ENCODE results near the gene CTNND2.

CTNND2 gene

GRCh38 chr5:11560915-11561697 lies 343.1 kb downstream of the CTNND2 start:
- H3K4me2 ChIP-seq (ENCODE audit: low read length): no peak overlapping the region
- H2BK120ac ChIP-seq (ENCODE audit: insufficient read depth, low read length, poor library complexity): no peak overlapping the region
- no peak overlapping the region for H2AK5ac ChIP-seq (ENCODE audit: low read length)
- no peak overlapping the region for H3K18ac ChIP-seq (ENCODE audit: low read length)
- no peak overlapping the region for H4K91ac ChIP-seq (ENCODE audit: low read depth, low read length)
- H2BK5ac ChIP-seq (ENCODE audit: low read depth, low read length, poor library complexity): no peak overlapping the region
- H4K12ac ChIP-seq (ENCODE audit: low read depth, low read length): no peak overlapping the region
- H3K27ac ChIP-seq (ENCODE audit: low read depth, low read length): no peak overlapping the region
- no peak overlapping the region for H4K8ac ChIP-seq (ENCODE audit: low read depth, low read length)
- H3K79me1 ChIP-seq (ENCODE audit: low read length): no peaks in the 10 kb centered on the region
- no peak overlapping the region for H2AFZ ChIP-seq (ENCODE audit: insufficient read depth, low read length, poor library complexity)
- H3K9ac ChIP-seq (ENCODE audit: low read length): no peak overlapping the region
- H3K4me1 ChIP-seq (ENCODE audit: control insufficient read depth in 1 of 2, insufficient read depth in 2 of 2, low read length in 2 of 2): no peaks in the 10 kb centered on the region
- no peaks in the 10 kb centered on the region for H3K27me3 ChIP-seq (ENCODE audit: insufficient read depth, low read length)
- peak; percentile 23 to 58 for DNase-seq
- H3K4ac ChIP-seq (ENCODE audit: low read depth, low read length): no peak overlapping the region
- no peaks in the 10 kb centered on the region for H3K36me3 ChIP-seq (ENCODE audit: control insufficient read depth in 1 of 2, insufficient read depth in 2 of 2, low read length in 2 of 2)
- H3K23ac ChIP-seq (ENCODE audit: low read length): no peak overlapping the region
- H3K9me3 ChIP-seq (ENCODE audit: insufficient read depth, low read depth, low read length): peaks cover 2% of the 10 kb centered on the region
- no peak overlapping the region for H3K4me3 ChIP-seq (ENCODE audit: low read depth, low read length)
- no CpG with 5 or more reads among the region's 4 CpGs for WGBS (ENCODE audit: extremely low coverage, insufficient coverage, insufficient read length)
- H3K14ac ChIP-seq (ENCODE audit: low read length): no peak overlapping the region
- no peak overlapping the region for H2BK12ac ChIP-seq (ENCODE audit: low read length)
- no peaks in the 10 kb centered on the region for H3K79me2 ChIP-seq (ENCODE audit: control insufficient read depth, insufficient read depth, low read length, poor library complexity)

GRCh38 chr5:11557063-11557462 lies 347.2 kb downstream of the CTNND2 start:
- no peak for DNase-seq
- no peak overlapping the region for H3K4ac ChIP-seq (ENCODE audit: low read depth, low read length)
- H3K27ac ChIP-seq (ENCODE audit: low read depth, low read length): no peak overlapping the region
- WGBS (ENCODE audit: extremely low coverage, insufficient coverage, insufficient read length): no CpG with 5 or more reads among the region's 3 CpGs
- no peak overlapping the region for H3K9ac ChIP-seq (ENCODE audit: low read length)
- H3K14ac ChIP-seq (ENCODE audit: low read length): no peak overlapping the region
- H3K4me1 ChIP-seq (ENCODE audit: control insufficient read depth in 1 of 2, insufficient read depth in 2 of 2, low read length in 2 of 2): no peaks in the 10 kb centered on the region
- H3K23ac ChIP-seq (ENCODE audit: low read length): no peak overlapping the region
- no peaks in the 10 kb centered on the region for H3K79me1 ChIP-seq (ENCODE audit: low read length)
- H2BK120ac ChIP-seq (ENCODE audit: insufficient read depth, low read length, poor library complexity): no peak overlapping the region
- no peak overlapping the region for H4K91ac ChIP-seq (ENCODE audit: low read depth, low read length)
- no peak overlapping the region for H2AK5ac ChIP-seq (ENCODE audit: low read length)
- no peak overlapping the region for H3K4me2 ChIP-seq (ENCODE audit: low read length)
- no peaks in the 10 kb centered on the region for H3K36me3 ChIP-seq (ENCODE audit: control insufficient read depth in 1 of 2, insufficient read depth in 2 of 2, low read length in 2 of 2)
- H2BK12ac ChIP-seq (ENCODE audit: low read length): no peak overlapping the region
- H4K8ac ChIP-seq (ENCODE audit: low read depth, low read length): no peak overlapping the region
- H2BK5ac ChIP-seq (ENCODE audit: low read depth, low read length, poor library complexity): no peak overlapping the region
- H3K4me3 ChIP-seq (ENCODE audit: low read depth, low read length): no peak overlapping the region
- no peak overlapping the region for H3K18ac ChIP-seq (ENCODE audit: low read length)
- H2AFZ ChIP-seq (ENCODE audit: insufficient read depth, low read length, poor library complexity): no peak overlapping the region
- H4K12ac ChIP-seq (ENCODE audit: low read depth, low read length): no peak overlapping the region
- H3K9me3 ChIP-seq (ENCODE audit: insufficient read depth, low read depth, low read length): no peaks in the 10 kb centered on the region
- H3K27me3 ChIP-seq (ENCODE audit: insufficient read depth, low read length): no peaks in the 10 kb centered on the region
- H3K79me2 ChIP-seq (ENCODE audit: control insufficient read depth, insufficient read depth, low read length, poor library complexity): no peaks in the 10 kb centered on the region

GRCh38 chr5:11555171-11555570 lies 349.1 kb downstream of the CTNND2 start:
- H3K23ac ChIP-seq (ENCODE audit: low read length): no peak overlapping the region
- H3K4ac ChIP-seq (ENCODE audit: low read depth, low read length): no peak overlapping the region
- H4K12ac ChIP-seq (ENCODE audit: low read depth, low read length): no peak overlapping the region
- H3K36me3 ChIP-seq (ENCODE audit: control insufficient read depth in 1 of 2, insufficient read depth in 2 of 2, low read length in 2 of 2): no peaks in the 10 kb centered on the region
- no peak overlapping the region for H2BK5ac ChIP-seq (ENCODE audit: low read depth, low read length, poor library complexity)
- no peak overlapping the region for H2AK5ac ChIP-seq (ENCODE audit: low read length)
- no peak overlapping the region for H3K14ac ChIP-seq (ENCODE audit: low read length)
- no peak overlapping the region for H2BK12ac ChIP-seq (ENCODE audit: low read length)
- H3K79me1 ChIP-seq (ENCODE audit: low read length): no peaks in the 10 kb centered on the region
- no peak overlapping the region for H3K27ac ChIP-seq (ENCODE audit: low read depth, low read length)
- H3K9me3 ChIP-seq (ENCODE audit: insufficient read depth, low read depth, low read length): no peaks in the 10 kb centered on the region
- H3K9ac ChIP-seq (ENCODE audit: low read length): no peak overlapping the region
- no peak overlapping the region for H4K8ac ChIP-seq (ENCODE audit: low read depth, low read length)
- H3K4me1 ChIP-seq (ENCODE audit: control insufficient read depth in 1 of 2, insufficient read depth in 2 of 2, low read length in 2 of 2): no peaks in the 10 kb centered on the region
- H2AFZ ChIP-seq (ENCODE audit: insufficient read depth, low read length, poor library complexity): no peak overlapping the region
- no peaks in the 10 kb centered on the region for H3K27me3 ChIP-seq (ENCODE audit: insufficient read depth, low read length)
- H2BK120ac ChIP-seq (ENCODE audit: insufficient read depth, low read length, poor library complexity): no peak overlapping the region
- no peak overlapping the region for H4K91ac ChIP-seq (ENCODE audit: low read depth, low read length)
- no peak overlapping the region for H3K4me3 ChIP-seq (ENCODE audit: low read depth, low read length)
- WGBS (ENCODE audit: extremely low coverage, insufficient coverage, insufficient read length): no CpG with 5 or more reads among the region's 4 CpGs
- H3K79me2 ChIP-seq (ENCODE audit: control insufficient read depth, insufficient read depth, low read length, poor library complexity): no peaks in the 10 kb centered on the region
- no peak overlapping the region for H3K4me2 ChIP-seq (ENCODE audit: low read length)
- H3K18ac ChIP-seq (ENCODE audit: low read length): no peak overlapping the region
- no peak for DNase-seq

GRCh38 chr5:11547730-11548129 lies 356.5 kb downstream of the CTNND2 start:
- H3K4me3 ChIP-seq (ENCODE audit: low read depth, low read length): no peak overlapping the region
- no peaks in the 10 kb centered on the region for H3K27me3 ChIP-seq (ENCODE audit: insufficient read depth, low read length)
- H2BK120ac ChIP-seq (ENCODE audit: insufficient read depth, low read length, poor library complexity): no peak overlapping the region
- H2BK12ac ChIP-seq (ENCODE audit: low read length): no peak overlapping the region
- no peak overlapping the region for H4K12ac ChIP-seq (ENCODE audit: low read depth, low read length)
- no peaks in the 10 kb centered on the region for H3K79me2 ChIP-seq (ENCODE audit: control insufficient read depth, insufficient read depth, low read length, poor library complexity)
- no peak overlapping the region for H2AK5ac ChIP-seq (ENCODE audit: low read length)
- H3K4me2 ChIP-seq (ENCODE audit: low read length): no peak overlapping the region
- no peaks in the 10 kb centered on the region for H3K36me3 ChIP-seq (ENCODE audit: control insufficient read depth in 1 of 2, insufficient read depth in 2 of 2, low read length in 2 of 2)
- H2BK5ac ChIP-seq (ENCODE audit: low read depth, low read length, poor library complexity): no peak overlapping the region
- no peaks in the 10 kb centered on the region for H3K9me3 ChIP-seq (ENCODE audit: insufficient read depth, low read depth, low read length)
- DNase-seq: no peak
- no peaks in the 10 kb centered on the region for H3K79me1 ChIP-seq (ENCODE audit: low read length)
- no peak overlapping the region for H2AFZ ChIP-seq (ENCODE audit: insufficient read depth, low read length, poor library complexity)
- H4K8ac ChIP-seq (ENCODE audit: low read depth, low read length): no peak overlapping the region
- H3K4ac ChIP-seq (ENCODE audit: low read depth, low read length): no peak overlapping the region
- H3K27ac ChIP-seq (ENCODE audit: low read depth, low read length): no peak overlapping the region
- no CpG with 5 or more reads among the region's 5 CpGs for WGBS (ENCODE audit: extremely low coverage, insufficient coverage, insufficient read length)
- H3K4me1 ChIP-seq (ENCODE audit: control insufficient read depth in 1 of 2, insufficient read depth in 2 of 2, low read length in 2 of 2): no peaks in the 10 kb centered on the region
- H4K91ac ChIP-seq (ENCODE audit: low read depth, low read length): no peak overlapping the region
- no peak overlapping the region for H3K9ac ChIP-seq (ENCODE audit: low read length)
- no peak overlapping the region for H3K14ac ChIP-seq (ENCODE audit: low read length)
- H3K23ac ChIP-seq (ENCODE audit: low read length): no peak overlapping the region
- no peak overlapping the region for H3K18ac ChIP-seq (ENCODE audit: low read length)
